HG02938 (cell line): ENCODE data around the gene ARAP2.

Experiments used
- ATAC-seq: cut with Tn5 transposase; IDR thresholded peaks from one replicate; pipeline ENCODE4 v1.9.1; 2021; ENCODE audit warnings: mild to moderate bottlenecking, moderate library complexity; ENCODE audit not compliant: unreplicated experiment

Gene ARAP2

GRCh38 chr4:36224972-36225903 is 19.1 kb downstream of the ARAP2 start:
- no peak for ATAC-seq

GRCh38 chr4:36222702-36223101 is 21.6 kb downstream of the ARAP2 start:
- ATAC-seq, result no peak

GRCh38 chr4:36220776-36221175 is 23.5 kb downstream of the ARAP2 start:
- ATAC-seq, result no peak

- peak; percentile 45 for ATAC-seq
These were observed 26.2 kb downstream of the ARAP2 start for GRCh38 chr4:36218121-36218520.

GRCh38 chr4:36215627-36216026 is 28.7 kb downstream of the ARAP2 start:
- no peak for ATAC-seq

- ATAC-seq, result no peak
These were observed 29.4 kb downstream of the ARAP2 start for GRCh38 chr4:36214735-36215485.

- ATAC-seq, result no peak
These were observed 30.3 kb downstream of the ARAP2 start for GRCh38 chr4:36213977-36214376.

GRCh38 chr4:36211084-36211483 is 33.2 kb downstream of the ARAP2 start:
- ATAC-seq, result no peak

- ATAC-seq, result peak; percentile 38
These were observed 34.2 kb downstream of the ARAP2 start for GRCh38 chr4:36209941-36210649.

- ATAC-seq, result peak; percentile 82
These were observed 35.3 kb downstream of the ARAP2 start for GRCh38 chr4:36208893-36209473.

GRCh38 chr4:36207831-36208520 is 36.3 kb downstream of the ARAP2 start:
- ATAC-seq, result no peak

GRCh38 chr4:36207367-36207766 is 36.9 kb downstream of the ARAP2 start:
- no peak for ATAC-seq

- ATAC-seq, result no peak
These were observed 37.6 kb downstream of the ARAP2 start for GRCh38 chr4:36206603-36207311.

GRCh38 chr4:36206012-36206411 is 38.3 kb downstream of the ARAP2 start:
- no peak for ATAC-seq

GRCh38 chr4:36198861-36199260 is 45.5 kb downstream of the ARAP2 start:
- no peak for ATAC-seq

- no peak for ATAC-seq
These were observed 46.1 kb downstream of the ARAP2 start for GRCh38 chr4:36198068-36198808.

GRCh38 chr4:36197501-36197900 is 46.8 kb downstream of the ARAP2 start:
- no peak for ATAC-seq

- no peak for ATAC-seq
These were observed 48.0 kb downstream of the ARAP2 start for GRCh38 chr4:36196145-36196913.
